ENCODE measurements around the gene ZFPM1. TPM values are rescaled to one million over a fixed set of nuclear protein-coding genes. Genes with fewer than 3 reads are reported as not detected.

Gene ZFPM1
- total and polyA plus RNA-seq, 4 donors: 0.57 to 9.0 (median 2.8) TPM

DNA sequence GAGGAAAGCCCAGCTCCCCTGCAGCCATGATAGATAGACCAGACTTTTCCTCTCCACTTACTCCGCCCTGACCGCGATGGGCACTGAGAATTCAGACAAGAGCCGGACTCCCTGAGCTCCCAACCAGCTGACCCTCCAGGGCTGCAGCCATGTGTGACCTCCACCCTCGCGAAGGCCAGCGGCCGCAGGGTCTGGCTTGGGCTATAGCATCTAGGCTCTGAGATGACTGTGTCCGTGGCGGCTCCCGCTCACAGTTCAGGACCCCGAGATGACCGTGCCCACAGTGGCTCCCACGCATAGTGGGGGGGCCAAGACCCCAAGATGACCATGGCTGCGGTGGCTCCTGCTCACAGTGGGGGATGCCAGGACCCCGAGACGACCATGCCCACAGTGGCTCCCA is 18.0 kb downstream of the ZFPM1 start:
- H3K9me3 ChIP-seq (ENCODE audit: control insufficient read depth in 4 of 4, insufficient read depth in 3 of 4, low read length in 3 of 4): no peaks in the 10 kb centered on the region
- no peak overlapping the region for H3K4me3 ChIP-seq
- TF ChIP-seq CTCF (IDR thresholded peaks at IDR 0.05; ENCODE audit: control extremely low read depth, extremely low read depth): no peak
- ATAC-seq (ENCODE audit: insufficient read depth, low FRiP score) (no peak), DNase-seq (no peak)
- peaks cover 0 to 22% (median 0%) of the 10 kb centered on the region in 5 donors for H3K4me1 ChIP-seq (ENCODE audit: control insufficient read depth in 5 of 5, insufficient read depth in 5 of 5, low read length in 5 of 5)
- H3K36me3 ChIP-seq (ENCODE audit: control insufficient read depth in 4 of 4, insufficient read depth in 4 of 4, low read length in 4 of 4): no peaks in the 10 kb centered on the region
- H3K9ac ChIP-seq (ENCODE audit: insufficient read depth in 1 of 2, low read length in 2 of 2): no peak overlapping the region
- no peaks in the 10 kb centered on the region for H3K27me3 ChIP-seq (ENCODE audit: control insufficient read depth in 3 of 3, insufficient read depth in 3 of 3, low read length in 2 of 3)
- H3K27ac ChIP-seq (ENCODE audit: low read depth in 1 of 2, low read length in 1 of 2): no peak overlapping the region
- WGBS, 2 donors: 96 to 97% methylated on average over 17 of the region's 17 CpGs

DNA sequence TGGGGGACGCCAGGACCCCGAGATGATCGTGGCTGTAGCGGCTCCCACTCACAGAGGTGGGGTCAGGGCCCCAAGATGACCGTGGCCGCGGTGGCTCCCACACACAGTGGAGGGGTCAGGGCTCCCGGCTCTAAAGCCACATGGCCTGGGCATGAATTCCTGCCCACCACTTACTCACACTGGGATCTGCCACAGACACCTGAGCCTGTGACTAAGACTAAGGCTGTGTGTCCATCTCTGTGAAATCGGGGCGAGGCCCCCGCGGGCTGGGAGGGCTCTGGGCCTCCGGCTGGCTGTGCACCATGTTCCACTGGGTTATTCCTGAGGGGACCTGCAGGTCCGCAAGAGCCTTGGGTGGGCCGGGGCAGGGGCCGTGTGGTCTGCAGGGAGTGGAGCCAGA is 18.5 kb downstream of the ZFPM1 start:
- Histone ChIP-seq H3K9me3 (ENCODE audit: control insufficient read depth in 4 of 4, insufficient read depth in 3 of 4, low read length in 3 of 4) (no peaks in the 10 kb centered on the region), H3K9ac (ENCODE audit: insufficient read depth in 1 of 2, low read length in 2 of 2) (no peak overlapping the region), H3K4me1 (ENCODE audit: control insufficient read depth in 5 of 5, insufficient read depth in 5 of 5, low read length in 5 of 5) (peaks cover 0 to 22% (median 0%) of the 10 kb centered on the region in 5 donors), H3K27me3 (ENCODE audit: control insufficient read depth in 3 of 3, insufficient read depth in 3 of 3, low read length in 2 of 3) (no peaks in the 10 kb centered on the region), H3K4me3 (no peak overlapping the region), H3K36me3 (ENCODE audit: control insufficient read depth in 4 of 4, insufficient read depth in 4 of 4, low read length in 4 of 4) (no peaks in the 10 kb centered on the region), H3K27ac (ENCODE audit: low read depth in 1 of 2, low read length in 1 of 2) (no peak overlapping the region)
- DNase-seq: no peak
- TF ChIP-seq CTCF (IDR thresholded peaks at IDR 0.05; ENCODE audit: control extremely low read depth, extremely low read depth): no peak
- ATAC-seq (ENCODE audit: insufficient read depth, low FRiP score): no peak
- WGBS, 2 donors: 93 to 95% methylated on average over 16 of the region's 16 CpGs

GRCh38 chr16:88472069-88472468 is 19.0 kb downstream of the ZFPM1 start:
- DNase-seq (no peak), ATAC-seq (ENCODE audit: insufficient read depth, low FRiP score) (no peak)
- Histone ChIP-seq H3K9me3 (ENCODE audit: control insufficient read depth in 4 of 4, insufficient read depth in 3 of 4, low read length in 3 of 4) (no peaks in the 10 kb centered on the region), H3K36me3 (ENCODE audit: control insufficient read depth in 4 of 4, insufficient read depth in 4 of 4, low read length in 4 of 4) (no peaks in the 10 kb centered on the region), H3K4me1 (ENCODE audit: control insufficient read depth in 5 of 5, insufficient read depth in 5 of 5, low read length in 5 of 5) (peaks cover 0 to 22% (median 0%) of the 10 kb centered on the region in 5 donors), H3K27ac (ENCODE audit: low read depth in 1 of 2, low read length in 1 of 2) (no peak overlapping the region), H3K4me3 (no peak overlapping the region), H3K9ac (ENCODE audit: insufficient read depth in 1 of 2, low read length in 2 of 2) (no peak overlapping the region), H3K27me3 (ENCODE audit: control insufficient read depth in 3 of 3, insufficient read depth in 3 of 3, low read length in 2 of 3) (no peaks in the 10 kb centered on the region)
- 58 to 62% methylated on average over 10 to 12 of the region's 12 CpGs for WGBS, 2 donors
- no peak for TF ChIP-seq CTCF (IDR thresholded peaks at IDR 0.05; ENCODE audit: control extremely low read depth, extremely low read depth)

- no peak for ATAC-seq (ENCODE audit: insufficient read depth, low FRiP score)
- WGBS, 2 donors: 88% methylated on average over 22 of the region's 22 CpGs
These were observed 19.6 kb downstream of the ZFPM1 start for GRCh38 chr16:88472637-88473205.

More at GRCh38 chr16:88472637-88473205, 19.6 kb downstream of the ZFPM1 start:
- TF ChIP-seq CTCF (IDR thresholded peaks at IDR 0.05; ENCODE audit: control extremely low read depth, extremely low read depth): no peak
- no peak for DNase-seq
- Histone ChIP-seq H3K27me3 (ENCODE audit: control insufficient read depth in 3 of 3, insufficient read depth in 3 of 3, low read length in 2 of 3) (no peaks in the 10 kb centered on the region), H3K4me3 (no peak overlapping the region), H3K36me3 (ENCODE audit: control insufficient read depth in 4 of 4, insufficient read depth in 4 of 4, low read length in 4 of 4) (no peaks in the 10 kb centered on the region), H3K27ac (ENCODE audit: low read depth in 1 of 2, low read length in 1 of 2) (no peak overlapping the region), H3K9me3 (ENCODE audit: control insufficient read depth in 4 of 4, insufficient read depth in 3 of 4, low read length in 3 of 4) (no peaks in the 10 kb centered on the region), H3K4me1 (ENCODE audit: control insufficient read depth in 5 of 5, insufficient read depth in 5 of 5, low read length in 5 of 5) (peaks cover 0 to 22% (median 0%) of the 10 kb centered on the region in 5 donors), H3K9ac (ENCODE audit: insufficient read depth in 1 of 2, low read length in 2 of 2) (no peak overlapping the region)

All from lung (tissue), 12 donors.